ENCODE data around the gene RAB12.
"Not testable (repeated sequence)": the region's sequence is repeated elsewhere in the genome, so short reads cannot be mapped to it uniquely, and the experiment has no call there.

Gene RAB12

DNA sequence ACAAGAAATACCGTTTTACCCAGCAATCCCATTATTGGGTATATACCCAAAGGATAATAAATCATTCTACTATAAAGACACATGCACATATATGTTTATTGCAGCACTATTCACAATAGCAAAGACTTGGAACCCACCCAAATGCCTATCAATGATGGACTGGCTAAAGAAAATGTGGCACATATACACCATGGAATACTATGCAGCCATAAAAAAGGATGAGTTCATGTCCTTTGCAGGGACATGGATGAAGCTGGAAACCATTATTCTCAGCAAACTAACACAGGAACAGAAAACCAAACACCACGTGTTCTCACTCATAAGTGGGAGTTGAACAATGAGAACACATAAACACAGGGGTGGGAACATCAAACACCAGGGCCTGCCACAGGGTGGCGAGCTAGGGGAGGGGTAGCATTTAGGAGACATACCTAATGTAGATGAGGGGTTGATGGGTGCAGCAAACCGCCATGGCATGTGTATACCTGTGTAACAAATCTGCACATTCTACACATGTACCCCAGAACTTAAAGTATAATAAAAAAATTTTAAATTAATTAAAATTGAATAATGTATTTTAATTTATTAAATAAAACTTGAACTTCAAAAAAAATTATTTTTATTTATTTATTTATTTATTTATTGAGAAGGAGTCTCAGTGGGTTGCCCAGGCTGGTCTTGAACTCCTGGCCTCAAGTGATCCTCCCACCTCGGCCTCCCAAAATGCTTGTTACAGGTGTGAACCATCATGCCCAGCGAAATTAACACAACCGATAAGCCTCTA lies 42.4 kb downstream of the RAB12 start:
- 97% methylated on average over 6 of the region's 7 CpGs for WGBS
- not testable (repeated sequence) for H3K4me1 ChIP-seq (ENCODE audit: insufficient read depth, low read length); H3K4me3 ChIP-seq (ENCODE audit: low read length); H3K27me3 ChIP-seq (ENCODE audit: insufficient read depth, low read length); H3K9me3 ChIP-seq (ENCODE audit: insufficient read depth, low read depth, low read length); H3K9ac ChIP-seq (ENCODE audit: low read depth, low read length); H3K36me3 ChIP-seq (ENCODE audit: insufficient read depth, low read length); H3K27ac ChIP-seq (ENCODE audit: low read depth, low read length)

- no peaks in the 10 kb centered on the region; the same call in 1 of the 2 replicates for H3K9me3 ChIP-seq (ENCODE audit: insufficient read depth, low read depth, low read length)
- H3K4me1 ChIP-seq (ENCODE audit: insufficient read depth, low read length) = 0 out of 2 replicates have a peak, but pooled peaks cover 3% of the 10 kb centered on the region
- no peaks in the 10 kb centered on the region for H3K27me3 ChIP-seq (ENCODE audit: insufficient read depth, low read length)
- H3K9ac ChIP-seq (ENCODE audit: low read depth, low read length) = no peak overlapping the region
- H3K36me3 ChIP-seq (ENCODE audit: insufficient read depth, low read length) = no peaks in the 10 kb centered on the region
- H3K4me3 ChIP-seq (ENCODE audit: low read length) = no peak overlapping the region
- no peak overlapping the region for H3K27ac ChIP-seq (ENCODE audit: low read depth, low read length)
- 71% methylated on average over 4 of the region's 7 CpGs for whole genome bisulfite sequencing
Observed at GRCh38 chr18:8654503-8655451, 45.5 kb downstream of the RAB12 start.

DNA sequence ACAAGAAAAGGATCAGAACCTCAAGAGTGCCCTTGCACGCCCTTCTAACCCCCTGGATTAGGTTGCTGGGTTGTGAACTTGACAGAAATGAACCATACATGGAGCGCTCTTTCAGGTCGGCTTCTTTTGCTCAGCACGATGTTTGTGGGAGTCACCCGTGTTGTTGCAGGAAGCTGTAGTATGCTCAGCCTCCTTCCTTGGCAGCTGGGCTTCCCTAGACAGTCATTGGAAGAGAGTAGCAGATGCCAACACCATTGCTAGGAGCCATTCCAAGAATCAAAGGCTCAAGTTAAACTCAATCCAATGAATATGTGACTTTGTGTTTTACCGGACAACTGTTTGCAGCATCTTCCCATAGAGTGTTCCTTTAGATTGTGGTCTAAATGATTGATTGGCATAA lies 47.0 kb downstream of the RAB12 start:
- no peak overlapping the region for H3K9ac ChIP-seq (ENCODE audit: low read depth, low read length)
- H3K4me3 ChIP-seq (ENCODE audit: low read length) = no peak overlapping the region
- no peaks in the 10 kb centered on the region for H3K27me3 ChIP-seq (ENCODE audit: insufficient read depth, low read length)
- no peak overlapping the region for H3K27ac ChIP-seq (ENCODE audit: low read depth, low read length)
- no peaks in the 10 kb centered on the region; the same call in 1 of the 2 replicates for H3K9me3 ChIP-seq (ENCODE audit: insufficient read depth, low read depth, low read length)
- H3K4me1 ChIP-seq (ENCODE audit: insufficient read depth, low read length) = peaks cover 12% of the 10 kb centered on the region
- 97% methylated on average over 6 of the region's 6 CpGs for WGBS
- H3K36me3 ChIP-seq (ENCODE audit: insufficient read depth, low read length) = no peaks in the 10 kb centered on the region

- Histone ChIP-seq H3K4me1 (ENCODE audit: insufficient read depth, low read length) (peaks cover 21% of the 10 kb centered on the region), H3K4me3 (ENCODE audit: low read length) (no peak overlapping the region), H3K36me3 (ENCODE audit: insufficient read depth, low read length) (no peaks in the 10 kb centered on the region), H3K27me3 (ENCODE audit: insufficient read depth, low read length) (no peaks in the 10 kb centered on the region), H3K9ac (ENCODE audit: low read depth, low read length) (no peak overlapping the region), H3K9me3 (ENCODE audit: insufficient read depth, low read depth, low read length) (no peaks in the 10 kb centered on the region), H3K27ac (ENCODE audit: low read depth, low read length) (no peak overlapping the region)
- 83% methylated on average over 14 of the region's 14 CpGs for WGBS
Observed at GRCh38 chr18:8657050-8657820, 48.0 kb downstream of the RAB12 start.

- Histone ChIP-seq H3K9me3 (ENCODE audit: insufficient read depth, low read depth, low read length) (no peaks in the 10 kb centered on the region), H3K27me3 (ENCODE audit: insufficient read depth, low read length) (no peaks in the 10 kb centered on the region), H3K27ac (ENCODE audit: low read depth, low read length) (no peak overlapping the region), H3K9ac (ENCODE audit: low read depth, low read length) (no peak overlapping the region), H3K36me3 (ENCODE audit: insufficient read depth, low read length) (no peaks in the 10 kb centered on the region), H3K4me3 (ENCODE audit: low read length) (no peak overlapping the region), H3K4me1 (ENCODE audit: insufficient read depth, low read length) (peaks cover 28% of the 10 kb centered on the region)
- 80% methylated on average over 14 of the region's 14 CpGs for WGBS
Observed at GRCh38 chr18:8657873-8658470, 48.7 kb downstream of the RAB12 start.

DNA sequence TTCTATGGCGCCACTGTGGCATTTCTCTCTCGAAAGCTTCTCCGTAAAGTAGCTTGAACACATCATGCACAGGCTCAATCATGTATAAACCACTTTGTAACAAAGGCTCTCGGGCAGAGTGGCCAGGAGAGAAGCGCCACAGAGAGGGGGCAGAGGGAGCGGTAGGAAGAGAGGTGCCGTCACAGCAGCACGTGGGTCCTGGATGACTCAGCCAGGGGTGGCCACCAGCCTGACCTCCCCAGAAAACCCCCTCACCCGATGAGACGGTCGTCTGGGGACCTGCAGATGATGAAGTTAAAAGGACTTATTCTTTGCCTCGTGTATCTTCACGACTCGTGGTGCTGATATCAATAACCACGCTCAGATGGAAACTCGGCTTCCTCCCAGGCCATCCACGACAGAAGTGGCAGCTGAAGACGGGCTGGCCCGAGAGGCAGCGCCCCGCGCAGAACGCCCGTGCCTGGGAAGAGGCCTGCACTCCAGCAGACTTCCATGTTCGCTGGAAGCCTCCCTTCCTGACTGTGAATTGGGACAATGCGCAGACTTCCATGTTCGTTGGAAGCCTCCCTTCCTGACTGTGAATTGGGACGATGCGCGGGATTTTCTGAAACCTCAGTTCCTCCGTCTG lies 49.7 kb downstream of the RAB12 start:
- Histone ChIP-seq H3K27me3 (ENCODE audit: insufficient read depth, low read length) (no peaks in the 10 kb centered on the region), H3K9me3 (ENCODE audit: insufficient read depth, low read depth, low read length) (no peaks in the 10 kb centered on the region), H3K9ac (ENCODE audit: low read depth, low read length) (no peak overlapping the region), H3K4me1 (ENCODE audit: insufficient read depth, low read length) (peaks cover 35% of the 10 kb centered on the region), H3K27ac (ENCODE audit: low read depth, low read length) (no peak overlapping the region), H3K4me3 (ENCODE audit: low read length) (no peak overlapping the region), H3K36me3 (ENCODE audit: insufficient read depth, low read length) (no peaks in the 10 kb centered on the region)
- 95% methylated on average over 31 of the region's 31 CpGs for WGBS

DNA sequence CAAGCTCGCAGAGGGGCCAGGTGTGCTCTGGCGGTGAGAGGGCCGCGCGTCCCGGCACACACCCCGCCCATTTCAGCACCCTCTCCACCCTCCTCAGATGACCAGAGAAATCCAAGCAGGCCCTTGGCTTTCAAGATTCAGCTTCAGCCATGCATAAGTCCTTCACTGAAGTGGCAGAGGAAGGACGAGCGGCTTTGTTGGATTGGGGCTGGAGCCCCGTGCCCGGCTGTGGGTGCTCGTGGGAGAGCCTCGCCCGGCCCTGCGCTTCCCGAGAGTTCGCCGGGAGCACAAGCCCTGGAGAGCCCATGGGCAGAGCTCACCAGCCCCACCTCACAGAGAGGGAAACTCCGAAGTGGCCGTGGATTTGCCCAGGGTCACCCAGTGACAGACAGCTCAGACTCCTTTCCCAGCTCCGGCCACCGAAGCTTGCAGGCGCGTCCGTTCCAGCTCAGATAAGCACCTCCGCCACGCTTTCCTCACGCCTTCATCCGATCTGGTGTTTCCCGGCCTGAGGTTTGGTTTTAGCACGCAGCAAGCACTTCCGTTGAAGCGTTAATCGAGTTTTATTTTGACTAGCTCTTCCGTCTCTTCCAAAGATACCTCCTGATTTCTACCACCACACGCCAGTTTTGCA lies 50.5 kb downstream of the RAB12 start:
- H3K4me1 ChIP-seq (ENCODE audit: insufficient read depth, low read length) = peaks cover 35% of the 10 kb centered on the region
- H3K27me3 ChIP-seq (ENCODE audit: insufficient read depth, low read length) = no peaks in the 10 kb centered on the region
- WGBS = 90% methylated on average over 36 of the region's 36 CpGs

GRCh38 chr18:8660316-8660715 lies 51.1 kb downstream of the RAB12 start:
- Histone ChIP-seq H3K27ac (ENCODE audit: low read depth, low read length) (no peak overlapping the region), H3K9me3 (ENCODE audit: insufficient read depth, low read depth, low read length) (no peaks in the 10 kb centered on the region), H3K27me3 (ENCODE audit: insufficient read depth, low read length) (no peaks in the 10 kb centered on the region), H3K9ac (ENCODE audit: low read depth, low read length) (no peak overlapping the region), H3K4me3 (ENCODE audit: low read length) (no peak overlapping the region), H3K36me3 (ENCODE audit: insufficient read depth, low read length) (no peaks in the 10 kb centered on the region), H3K4me1 (ENCODE audit: insufficient read depth, low read length) (peaks cover 37% of the 10 kb centered on the region)
- 85% methylated on average over 5 of the region's 5 CpGs for WGBS

More for the DNA sequence above, 50.5 kb downstream of the RAB12 start:
- no peak overlapping the region for H3K9ac ChIP-seq (ENCODE audit: low read depth, low read length)
- H3K36me3 ChIP-seq (ENCODE audit: insufficient read depth, low read length) = no peaks in the 10 kb centered on the region
- H3K9me3 ChIP-seq (ENCODE audit: insufficient read depth, low read depth, low read length) = no peaks in the 10 kb centered on the region
- no peak overlapping the region for H3K4me3 ChIP-seq (ENCODE audit: low read length)
- H3K27ac ChIP-seq (ENCODE audit: low read depth, low read length) = no peak overlapping the region

- H3K4me3 ChIP-seq (ENCODE audit: low read length) = peak overlapping the region; percentile 35
- no peaks in the 10 kb centered on the region for H3K27me3 ChIP-seq (ENCODE audit: insufficient read depth, low read length)
- H3K9ac ChIP-seq (ENCODE audit: low read depth, low read length) = peak overlapping the region; percentile 60
- 2% methylated on average over 18 of the region's 18 CpGs for WGBS
- H3K9me3 ChIP-seq (ENCODE audit: insufficient read depth, low read depth, low read length) = no peaks in the 10 kb centered on the region
- H3K36me3 ChIP-seq (ENCODE audit: insufficient read depth, low read length) = no peaks in the 10 kb centered on the region
- peaks cover 39% of the 10 kb centered on the region for H3K4me1 ChIP-seq (ENCODE audit: insufficient read depth, low read length)
- peak overlapping the region; percentile 93 for H3K27ac ChIP-seq (ENCODE audit: low read depth, low read length)
Observed at GRCh38 chr18:8661754-8662559, 52.7 kb downstream of the RAB12 start.

Data from HUES64 (cell line).